H9 (cell line): ENCODE measurements around the gene EPAS1. TPM values are rescaled to one million over a fixed set of nuclear protein-coding genes. Genes with fewer than 3 reads are reported as not detected.

ENCODE experiments used
- DNase-seq: peaks from one replicate; pipeline ENCODE4 v3.0.0-alpha.2; 2017
- H2AFZ ChIP-seq: one replicate; pipeline ENCODE4 v1.6.1; 2013; ENCODE audit warnings: mild to moderate bottlenecking, low read length, control low read depth, moderate library complexity
- H2AK5ac ChIP-seq: 2 replicates; pipeline ENCODE4 v1.6.1; 2013; ENCODE audit warnings: low read length, control low read depth, mixed read lengths; ENCODE audit not compliant: insufficient read length
- H2BK120ac ChIP-seq: one replicate; pipeline ENCODE4 v1.6.1; 2013; ENCODE audit warnings: low read depth, mild to moderate bottlenecking, low read length, control low read depth, inconsistent platforms; ENCODE audit not compliant: poor library complexity, severe bottlenecking
- H2BK12ac ChIP-seq: 2 replicates; pipeline ENCODE4 v1.6.1; 2013; ENCODE audit warnings: low read length, control low read depth, mixed read lengths, low read depth; ENCODE audit not compliant: insufficient read length
- H2BK15ac ChIP-seq: 2 replicates; pipeline ENCODE4 v1.6.1; 2013; ENCODE audit warnings: low read depth, low read length, control low read depth
- H2BK20ac ChIP-seq: one replicate; pipeline ENCODE4 v1.6.1; 2013; ENCODE audit warnings: low read depth, mild to moderate bottlenecking, low read length, control low read depth, inconsistent platforms; ENCODE audit not compliant: poor library complexity, severe bottlenecking
- H2BK5ac ChIP-seq: 2 replicates; pipeline ENCODE4 v1.6.1; 2013; ENCODE audit warnings: low read length, control low read depth, mixed read lengths; ENCODE audit not compliant: insufficient read length
- H3K14ac ChIP-seq: 2 replicates; pipeline ENCODE4 v1.6.1; 2013; ENCODE audit warnings: low read length, control low read depth; ENCODE audit not compliant: insufficient read depth
- H3K18ac ChIP-seq: 2 replicates; pipeline ENCODE4 v1.6.1; 2013; ENCODE audit warnings: low read depth, mild to moderate bottlenecking, mixed read lengths, low read length, control low read depth; ENCODE audit not compliant: insufficient read length
- H3K23ac ChIP-seq: 2 replicates; pipeline ENCODE4 v1.6.1; 2013; ENCODE audit warnings: low read length, control low read depth, mixed read lengths, low read depth; ENCODE audit not compliant: insufficient read length
- H3K23me2 ChIP-seq: 2 replicates; pipeline ENCODE4 v1.6.1; 2013; ENCODE audit warnings: low read depth, mild to moderate bottlenecking, mixed read lengths, low read length, control low read depth; ENCODE audit not compliant: insufficient read length, poor library complexity, severe bottlenecking
- H3K27ac ChIP-seq: 2 replicates; pipeline ENCODE4 v1.5.1; 2013; ENCODE audit warnings: low read length, control low read depth, mixed read lengths, low read depth; ENCODE audit not compliant: insufficient read length
- H3K27me3 ChIP-seq: 2 replicates; pipeline ENCODE4 v1.6.1; 2013; ENCODE audit warnings: low read length, control low read depth, inconsistent platforms; ENCODE audit not compliant: insufficient read depth
- H3K4ac ChIP-seq: 2 replicates; pipeline ENCODE4 v1.6.1; 2013; ENCODE audit warnings: low read depth, mild to moderate bottlenecking, control low read depth, inconsistent platforms, low read length, moderate library complexity
- H3K4me1 ChIP-seq: 2 replicates; pipeline ENCODE4 v1.6.1; 2013; ENCODE audit warnings: low read length, control low read depth, inconsistent platforms; ENCODE audit not compliant: insufficient read depth
- H3K4me2 ChIP-seq: 2 replicates; pipeline ENCODE4 v1.6.1; 2013; ENCODE audit warnings: low read length, control low read depth, mixed read lengths; ENCODE audit not compliant: insufficient read length, insufficient read depth
- H3K56ac ChIP-seq: 2 replicates; pipeline ENCODE4 v1.6.1; 2013; ENCODE audit warnings: low read depth, mild to moderate bottlenecking, mixed read lengths, low read length, control low read depth; ENCODE audit not compliant: insufficient read length
- H3K79me1 ChIP-seq: 2 replicates; pipeline ENCODE4 v1.6.1; 2013; ENCODE audit warnings: low read depth, mild to moderate bottlenecking, moderate library complexity, low read length, control low read depth, inconsistent platforms; ENCODE audit not compliant: insufficient read depth, poor library complexity, severe bottlenecking
- H3K79me2 ChIP-seq: 2 replicates; pipeline ENCODE4 v1.6.1; 2013; ENCODE audit warnings: low read length, control low read depth, inconsistent platforms; ENCODE audit not compliant: insufficient read depth
- H3K9ac ChIP-seq: 2 replicates; pipeline ENCODE4 v1.6.1; 2013; ENCODE audit warnings: low read length, control low read depth, mixed read lengths; ENCODE audit not compliant: insufficient read length; ENCODE audit errors: extremely low read depth
- H3K9me3 ChIP-seq: one replicate; pipeline ENCODE4 v1.6.1; 2013; ENCODE audit warnings: low read depth, low read length, inconsistent platforms; ENCODE audit not compliant: control insufficient read depth
- H3T11ph ChIP-seq: one replicate; pipeline ENCODE4 v1.6.1; 2013; ENCODE audit warnings: mild to moderate bottlenecking, low read length, control low read depth, inconsistent platforms
- H4K20me1 ChIP-seq: one replicate; pipeline ENCODE4 v1.6.1; 2013; ENCODE audit not compliant: control insufficient read depth, insufficient read length, insufficient read depth
- H4K5ac ChIP-seq: 2 replicates; pipeline ENCODE4 v1.6.1; 2013; ENCODE audit warnings: low read depth, mild to moderate bottlenecking, mixed read lengths, low read length, control low read depth; ENCODE audit not compliant: insufficient read length
- H4K8ac ChIP-seq: replicated peaks from 2 replicates; pipeline ENCODE4 v1.6.1; 2013; ENCODE audit warnings: low read length, control low read depth, mixed read lengths, low read depth; ENCODE audit not compliant: insufficient read length
- H4K91ac ChIP-seq: 2 replicates; pipeline ENCODE4 v1.6.1; 2013; ENCODE audit warnings: low read depth, mild to moderate bottlenecking, moderate library complexity, mixed read lengths, low read length, control low read depth; ENCODE audit not compliant: insufficient read length
- H3K27ac Mint-ChIP-seq, 3 experiments: 2 replicates in 2 of 3; 3 replicates in 1 of 3; pipeline ENCODE4 v1.8.0; 2020 to 2021; ENCODE audit warnings: mixed read lengths in 3 of 3, mild to moderate bottlenecking in 1 of 3, moderate library complexity in 1 of 3
- H3K27me3 Mint-ChIP-seq: 2 replicates; pipeline ENCODE4 v1.8.0; 2021; ENCODE audit warnings: low read depth, mild to moderate bottlenecking, moderate library complexity, mixed read lengths
- H3K36me3 Mint-ChIP-seq, 3 experiments: 2 replicates in 2 of 3; 3 replicates in 1 of 3; pipeline ENCODE4 v1.8.0; 2020 to 2021; ENCODE audit warnings: low read depth in 3 of 3, mixed read lengths in 3 of 3; ENCODE audit not compliant: insufficient read depth in 1 of 3
- H3K4me1 Mint-ChIP-seq, 2 experiments: 2 replicates each; pipeline ENCODE4 v1.8.0; 2020; ENCODE audit warnings: mixed read lengths in 2 of 2
- H3K4me3 Mint-ChIP-seq, 2 experiments: 2 replicates in 1 of 2; 3 replicates in 1 of 2; pipeline ENCODE4 v1.8.0; 2020 to 2021; ENCODE audit warnings: mild to moderate bottlenecking in 2 of 2, mixed read lengths in 2 of 2, moderate library complexity in 1 of 2
- H3K9me3 Mint-ChIP-seq, 2 experiments: 2 replicates in 1 of 2; 3 replicates in 1 of 2; pipeline ENCODE4 v1.8.0; 2020; ENCODE audit warnings: mild to moderate bottlenecking in 2 of 2, mixed read lengths in 2 of 2, moderate library complexity in 1 of 2
- CTCF ChIP-seq: fragments of 200-600 bp; sonication (generic); conservative IDR thresholded peaks from 3 replicates; pipeline ENCODE4 v1.8.0; 2021; ENCODE audit warnings: antibody characterized with exemption, mild to moderate bottlenecking
- WGBS: extraction: QIAGEN DNeasy Blood & Tissue Kit; methylation state at CpG from one replicate; pipeline ENCODE4 v1.1.7; 2013; ENCODE audit warnings: missing lambda C conversion rate, low lambda C conversion rate, mixed read lengths; ENCODE audit not compliant: insufficient read length; ENCODE audit errors: extremely low coverage; 5-methylcytosine and 5-hydroxymethylcytosine counted together
- total RNA-seq: library from RNA; stranded (reverse); gene quantifications from 2 replicates; pipeline ENCODE4 v1.2.1, GENCODE V29; 2021

The EPAS1 gene
- total RNA-seq, 1 experiment from 2014 or later = 1.1 TPM

- Histone ChIP-seq H3K27ac (no peak overlapping the region), H3K79me1 (no peaks in the 10 kb centered on the region), H2BK15ac (no peak overlapping the region), H2BK120ac (no peak overlapping the region), H3K27me3 (no peaks in the 10 kb centered on the region), H3T11ph (no peak overlapping the region), H3K56ac (no peak overlapping the region), H3K9ac (no peak overlapping the region), H3K18ac (no peak overlapping the region), H4K91ac (no peak overlapping the region), H2AK5ac (no peak overlapping the region), H3K23me2 (no peaks in the 10 kb centered on the region), H2BK12ac (no peak overlapping the region), H2BK5ac (no peak overlapping the region), H4K20me1 (no peaks in the 10 kb centered on the region), H3K14ac (no peak overlapping the region), H3K4me1 (no peaks in the 10 kb centered on the region), H4K8ac (no peak overlapping the region), H2BK20ac (no peak overlapping the region), H3K4ac (no peak overlapping the region), H3K4me2 (no peak overlapping the region), H3K9me3 (no peaks in the 10 kb centered on the region), H2AFZ (no peak overlapping the region), H3K79me2 (no peaks in the 10 kb centered on the region), H4K5ac (no peak overlapping the region), H3K23ac (no peak overlapping the region)
- no peak for DNase-seq
- Mint-ChIP-seq H3K27me3 (peaks cover 16% of the 10 kb centered on the region), H3K27ac (no peak overlapping the region; a peak in 1 of 7 replicates), H3K4me1 (no peaks in the 10 kb centered on the region), H3K36me3 (no peaks in the 10 kb centered on the region; a peak in 1 of 7 replicates), H3K4me3 (no peak overlapping the region), H3K9me3 (no peaks in the 10 kb centered on the region)
- WGBS = no CpG with 5 or more reads among the region's 7 CpGs
- no peak for TF ChIP-seq CTCF
Measured at GRCh38 chr2:46277431-46278190, 19.6 kb upstream of the EPAS1 start.
